GM19351 (cell line): Measurements from ENCODE around the gene OXSR1.
"Not testable (repeated sequence)": the region's sequence is repeated elsewhere in the genome, so short reads cannot be mapped to it uniquely, and the experiment has no call there.

Experiments used
- ATAC-seq: cut with Tn5 transposase; IDR thresholded peaks from one replicate; pipeline ENCODE4 v1.9.1; 2021; ENCODE audit warnings: mild to moderate bottlenecking, moderate library complexity; ENCODE audit not compliant: unreplicated experiment

Gene OXSR1

DNA sequence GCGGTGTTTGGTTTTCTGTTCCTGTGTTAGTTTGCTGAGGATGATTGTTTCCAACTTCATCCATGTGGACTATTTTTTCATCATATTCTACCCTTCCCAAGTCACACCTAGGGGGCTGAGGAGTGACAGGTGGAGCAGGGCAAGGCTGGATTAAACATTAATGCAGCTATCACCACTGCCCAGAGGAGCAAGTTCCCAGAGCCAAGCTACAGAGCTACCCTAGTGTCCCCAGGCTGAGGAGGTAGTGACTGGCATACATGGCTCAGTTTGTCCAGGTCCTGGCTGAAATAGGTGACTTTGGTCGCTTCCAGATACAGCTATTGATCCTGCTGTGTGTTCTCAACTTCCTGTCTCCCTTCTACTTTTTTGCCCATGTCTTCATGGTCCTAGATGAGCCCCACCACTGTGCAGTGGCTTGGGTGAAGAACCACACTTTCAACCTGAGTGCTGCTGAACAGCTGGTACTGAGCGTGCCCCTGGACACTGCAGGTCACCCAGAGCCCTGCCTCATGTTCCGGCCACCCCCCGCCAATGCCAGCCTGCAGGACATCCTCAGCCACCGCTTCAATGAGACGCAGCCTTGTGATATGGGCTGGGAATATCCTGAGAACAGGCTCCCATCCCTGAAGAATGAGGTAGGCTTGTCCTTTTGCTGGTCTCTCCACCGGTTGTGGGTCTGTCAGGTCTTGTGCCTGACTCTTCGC, 100.4 kb downstream of the OXSR1 start, which contains the start of gene SLC22A13:
Gene SLC22A13, plus strand, starts transcription at position 209 of the 704 bp plus-strand sequence. Its CDS starts 49 bp downstream, at position 258.
- no peak for ATAC-seq

DNA sequence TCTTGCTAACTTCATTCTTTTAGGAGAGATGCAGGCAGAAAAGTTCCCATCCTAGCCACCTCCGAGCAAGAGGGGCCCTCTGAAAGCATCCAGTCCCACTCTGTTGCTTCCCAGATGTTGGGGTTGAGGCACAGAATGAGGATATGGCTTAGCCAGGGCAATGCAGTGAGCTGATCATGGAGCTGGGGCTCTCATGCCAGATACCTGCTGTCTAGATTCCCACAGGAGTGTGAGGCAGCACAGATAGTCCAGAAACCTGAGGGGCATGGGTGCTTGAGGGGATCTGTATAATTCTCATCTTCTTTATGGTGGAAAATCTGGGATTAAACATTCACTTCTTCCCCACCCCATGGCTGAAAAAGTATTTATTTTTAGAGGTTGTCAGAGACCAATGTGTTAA, 101.5 kb downstream of the OXSR1 start:
- ATAC-seq: no peak

GRCh38 chr3:38267662-38268061, 102.3 kb downstream of the OXSR1 start:
- no peak for ATAC-seq

DNA sequence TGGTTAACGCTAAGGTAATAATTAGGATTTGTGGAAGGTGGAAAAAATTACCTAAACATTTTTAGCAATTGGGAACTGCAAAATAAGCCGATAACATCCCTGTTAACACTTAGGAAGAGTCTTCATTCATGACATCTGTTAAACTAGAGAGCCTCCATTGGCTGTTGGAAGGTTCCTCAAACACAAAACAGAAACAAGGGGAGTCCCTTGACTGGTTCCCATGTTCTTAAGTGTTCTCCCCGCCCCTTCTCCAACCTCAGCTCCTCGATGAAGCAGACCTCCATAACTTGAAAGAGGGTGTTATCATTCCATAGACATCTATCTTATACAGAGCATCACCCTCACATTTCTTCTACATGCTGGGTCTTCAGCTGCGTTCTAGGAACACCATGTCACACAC, 102.8 kb downstream of the OXSR1 start:
- ATAC-seq: peak; percentile 27

DNA sequence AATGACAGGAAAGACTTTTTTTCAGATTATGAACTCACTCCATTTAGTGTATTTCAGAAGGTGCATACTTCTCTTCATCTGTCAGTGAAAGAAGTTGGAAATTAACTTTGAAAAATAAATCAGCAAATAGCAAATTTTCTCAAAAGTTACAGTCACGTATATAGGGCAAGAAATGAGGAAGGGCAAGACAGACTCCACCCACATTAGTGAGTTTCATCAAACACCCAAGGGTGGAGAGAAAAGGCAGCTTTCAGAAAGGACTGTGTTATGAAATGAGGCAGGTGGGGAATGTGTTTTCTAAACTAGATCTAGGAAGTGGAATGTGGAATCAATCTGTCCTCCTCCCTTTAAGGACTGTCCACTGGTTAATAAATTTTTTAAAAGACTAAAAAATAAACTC, 103.2 kb downstream of the OXSR1 start:
- peak; percentile 75 for ATAC-seq

DNA sequence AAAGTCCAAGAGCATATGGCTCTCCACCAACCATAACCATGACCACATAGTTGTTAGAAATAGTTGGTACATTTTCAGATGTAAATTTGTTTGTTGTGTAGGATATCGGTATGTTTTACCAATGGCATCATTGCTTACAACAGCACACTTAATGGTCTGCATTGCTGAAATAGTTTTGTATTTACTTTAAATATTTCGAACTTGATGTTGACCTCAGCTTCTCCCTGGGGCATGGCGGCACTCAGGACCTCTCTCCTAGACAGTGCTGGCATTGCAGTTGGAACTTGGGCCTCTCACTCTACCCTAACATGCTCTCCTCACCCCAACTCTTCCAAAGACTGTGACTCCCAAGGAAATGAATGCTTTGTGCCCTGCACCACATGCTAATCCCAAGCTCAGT, 105.3 kb downstream of the OXSR1 start:
- ATAC-seq: no peak

DNA sequence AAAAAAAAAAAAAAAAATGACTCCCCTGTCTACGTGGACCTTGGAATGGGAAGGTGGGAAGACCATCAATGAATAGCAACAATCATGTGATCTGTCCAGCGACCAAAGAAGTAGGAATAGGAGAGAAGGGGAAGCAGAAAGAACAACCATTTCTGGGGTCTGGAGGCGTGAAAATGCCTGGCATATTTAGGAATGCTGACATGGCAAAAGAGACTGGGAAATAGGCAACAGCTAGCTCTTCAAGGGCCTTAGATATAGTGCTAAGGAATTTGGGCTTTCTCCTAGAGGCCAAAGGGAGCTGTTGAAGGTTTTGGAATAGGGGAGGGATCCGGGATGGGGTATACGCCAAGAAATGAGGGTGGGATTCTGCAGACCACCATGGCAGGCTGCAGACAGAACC, 106.2 kb downstream of the OXSR1 start:
- ATAC-seq: no peak

- ATAC-seq: no peak
Measured at GRCh38 chr3:38274864-38275649, 109.7 kb downstream of the OXSR1 start.

DNA sequence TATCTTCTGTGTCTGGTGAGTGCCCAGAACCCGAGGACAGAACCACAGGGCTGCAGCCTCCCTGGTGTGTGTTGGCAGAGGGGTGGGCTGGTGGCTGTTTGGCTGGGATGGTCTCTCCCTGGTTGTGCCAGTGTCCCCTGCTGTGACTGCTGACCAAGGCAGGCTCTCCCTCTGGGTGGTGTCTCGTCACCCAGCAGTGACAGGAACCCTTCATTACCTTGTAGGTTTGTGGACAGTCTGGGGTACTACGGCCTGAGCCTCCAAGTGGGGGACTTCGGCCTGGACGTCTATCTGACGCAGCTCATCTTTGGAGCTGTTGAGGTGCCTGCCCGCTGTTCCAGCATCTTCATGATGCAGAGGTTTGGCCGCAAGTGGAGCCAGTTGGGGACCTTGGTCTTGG, 110.3 kb downstream of the OXSR1 start:
- ATAC-seq: no peak

GRCh38 chr3:38276081-38276916, 111.0 kb downstream of the OXSR1 start:
- ATAC-seq: no peak

GRCh38 chr3:38276917-38277630, 111.7 kb downstream of the OXSR1 start:
- no peak for ATAC-seq

- ATAC-seq: no peak
Measured at GRCh38 chr3:38278841-38279240, 113.5 kb downstream of the OXSR1 start.

DNA sequence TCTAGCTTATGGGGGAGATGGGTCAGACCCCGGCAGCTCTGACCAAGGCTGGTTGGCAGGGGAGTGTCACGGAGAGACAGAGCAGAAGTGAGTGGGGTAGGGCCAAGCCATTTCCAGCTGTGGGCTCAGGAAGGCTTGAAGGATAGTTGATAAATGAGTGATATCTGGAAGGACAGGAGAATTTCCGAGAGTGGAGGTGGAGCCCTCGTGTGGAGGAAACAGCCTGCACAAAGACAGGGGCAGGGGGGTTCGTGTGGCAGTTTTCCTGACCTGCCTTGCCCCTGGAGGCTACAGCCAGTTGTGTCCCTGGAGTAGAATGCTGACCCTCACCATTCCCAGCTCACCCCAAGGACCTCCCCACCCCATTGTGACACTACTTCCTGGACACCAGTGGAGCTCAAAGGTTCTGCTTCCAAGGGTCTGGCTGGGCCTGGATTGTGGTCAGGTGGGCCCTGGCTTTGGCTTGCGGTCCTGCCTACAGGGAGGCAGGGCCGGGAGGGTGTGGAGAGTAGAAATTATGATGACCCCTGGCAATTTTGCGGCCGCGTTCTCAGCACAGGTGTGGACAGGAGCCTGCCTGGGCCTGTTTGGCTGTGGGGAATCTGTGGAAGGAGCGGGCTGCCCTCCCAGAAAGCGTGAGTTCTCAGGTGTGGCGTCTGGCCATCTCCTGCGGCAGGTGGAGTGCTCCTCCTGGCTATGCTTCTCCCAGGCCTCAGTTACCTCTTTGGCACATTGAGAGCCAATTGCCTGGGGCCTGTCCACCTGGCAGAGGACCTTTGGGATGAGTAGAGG, 116.8 kb downstream of the OXSR1 start, which contains the start of gene SLC22A14:
Gene SLC22A14, plus strand, starts transcription at position 400 of the 792 bp plus-strand sequence. CDS start 23,733 bp downstream, outside the sequence.
- no peak for ATAC-seq

DNA sequence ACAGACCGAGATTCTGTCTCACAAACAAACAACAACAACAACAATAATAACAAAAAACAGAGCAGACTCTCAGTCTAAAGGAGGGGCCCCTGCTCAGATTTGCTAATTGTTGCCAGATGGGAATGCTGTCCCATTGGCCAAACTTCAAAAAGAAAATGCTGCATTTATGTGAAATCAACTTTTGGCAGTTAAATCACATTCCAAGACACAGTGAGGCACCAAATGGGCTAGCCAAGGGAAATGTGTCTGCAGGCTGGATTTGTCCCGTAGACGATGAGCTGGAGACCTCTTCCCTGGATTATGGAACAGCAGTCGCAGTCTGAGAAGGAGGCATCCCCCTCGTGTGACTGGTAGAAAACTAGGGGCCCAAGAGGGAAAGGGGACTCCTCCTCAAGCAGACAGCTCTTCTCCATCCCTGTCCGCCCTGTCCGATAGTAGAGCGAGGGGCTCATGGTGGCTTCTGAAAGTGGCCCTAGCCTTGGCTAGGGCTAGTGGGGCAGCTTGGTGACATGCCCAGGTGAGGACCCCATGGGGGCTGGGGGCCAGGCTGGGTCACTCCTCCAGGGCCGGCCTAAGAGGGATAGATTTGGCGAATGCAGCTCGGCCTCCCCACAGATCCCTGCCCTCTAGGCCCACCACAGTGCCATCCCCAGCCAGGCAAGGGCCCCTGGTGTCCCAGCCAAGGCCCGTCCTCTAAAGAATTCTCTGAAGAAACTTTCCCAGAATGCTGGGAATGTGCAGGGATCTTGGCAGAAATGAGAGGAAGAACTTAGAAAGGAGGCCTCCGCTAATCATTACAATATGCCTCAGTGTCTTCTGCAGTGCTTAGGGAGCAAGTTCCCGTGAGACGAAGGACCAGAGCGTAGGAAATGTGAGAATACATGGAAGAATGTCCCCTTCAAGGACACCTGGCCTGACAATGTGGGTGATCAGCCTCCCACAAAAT, 118.7 kb downstream of the OXSR1 start:
- ATAC-seq: no peak

DNA sequence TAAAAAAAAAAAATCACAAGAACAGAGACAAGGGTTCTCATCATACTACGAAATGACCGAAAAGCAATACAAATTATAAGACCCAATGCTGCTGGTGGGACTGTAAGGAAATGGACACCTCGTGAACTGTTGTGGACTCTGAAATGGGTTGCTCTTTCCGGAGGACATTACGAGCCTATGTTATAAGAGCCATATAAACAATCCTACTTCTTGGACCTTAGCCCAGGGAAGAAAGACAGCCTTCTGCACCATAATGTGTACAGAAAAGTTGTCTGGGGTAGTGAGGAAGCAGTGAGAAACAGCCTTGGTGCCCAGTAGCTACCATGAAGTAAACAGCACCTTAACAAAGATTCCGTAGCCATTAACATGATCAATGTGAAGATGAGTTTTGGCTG, 119.4 kb downstream of the OXSR1 start:
- no peak for ATAC-seq

DNA sequence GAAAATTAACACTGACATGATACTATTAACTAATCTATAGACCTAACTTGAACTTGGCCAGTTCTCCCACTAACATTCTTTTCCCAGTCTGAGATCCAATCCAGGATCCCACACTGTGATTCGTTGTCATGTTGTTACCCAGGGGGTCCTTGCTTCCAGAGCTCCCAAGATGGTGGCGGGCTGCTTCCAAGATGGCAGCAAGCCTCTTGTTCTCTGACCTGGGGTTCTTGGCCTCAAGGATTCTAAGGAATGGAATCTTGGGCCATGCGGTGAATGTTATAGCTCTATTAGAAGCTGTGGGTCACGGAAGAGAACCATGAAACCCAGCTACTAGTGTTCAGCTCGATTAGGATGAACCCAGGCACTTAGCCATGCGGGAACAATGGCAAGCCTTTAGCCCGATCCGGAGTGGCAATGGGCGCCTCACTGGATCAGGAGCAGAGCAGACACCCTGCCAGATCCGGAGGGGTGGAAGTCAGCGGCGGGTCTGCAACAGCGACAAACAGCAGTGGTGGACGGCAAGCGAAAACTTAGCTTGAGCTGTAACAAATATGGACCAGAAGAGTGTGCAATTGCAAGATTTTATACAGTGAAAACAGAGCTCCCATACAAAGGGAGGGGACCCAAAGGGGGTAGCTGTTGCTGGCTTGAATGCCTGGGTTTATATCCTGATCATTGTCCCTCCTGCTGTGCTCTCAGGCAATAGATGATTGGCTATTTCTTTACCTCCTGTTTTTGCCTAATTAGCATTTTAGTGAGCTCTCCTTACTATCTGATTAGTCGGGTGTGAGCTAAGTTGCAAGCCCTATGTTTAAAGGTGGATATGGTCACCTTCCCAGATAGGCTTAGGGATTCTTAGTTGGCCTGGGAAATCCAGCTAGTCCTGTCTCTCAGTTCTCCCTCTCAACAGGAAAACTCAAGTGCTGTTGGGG, 124.2 kb downstream of the OXSR1 start:
- not testable (repeated sequence) for ATAC-seq

DNA sequence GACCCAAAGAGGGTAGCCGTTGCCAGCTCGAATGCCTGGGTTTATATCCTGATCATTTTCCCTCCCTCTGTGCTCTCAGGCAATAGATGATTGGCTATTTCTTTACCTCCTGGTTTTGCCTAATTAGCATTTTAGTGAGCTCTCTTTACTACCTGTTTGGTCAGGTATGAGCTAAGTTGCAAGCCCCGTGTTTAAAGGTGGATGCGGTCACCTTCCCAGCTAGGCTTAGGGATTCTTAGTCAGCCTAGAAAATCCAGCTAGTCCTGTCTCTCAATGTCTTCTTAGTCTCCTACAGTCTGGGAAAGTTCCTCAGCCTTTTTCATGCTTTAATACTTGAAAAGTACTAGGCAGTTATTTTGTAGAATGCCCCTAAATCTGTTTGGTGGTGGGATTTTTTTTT, 131.7 kb downstream of the OXSR1 start:
- ATAC-seq: not testable (repeated sequence)

GRCh38 chr3:38297537-38297936, 132.2 kb downstream of the OXSR1 start:
- ATAC-seq: no peak
